Measurements from ENCODE around the gene CTNNA3. TPM values are rescaled to one million over a fixed set of nuclear protein-coding genes. Genes with fewer than 3 reads are reported as not detected.

The CTNNA3 gene
- total RNA-seq, 1 donor from 2014 or later, result not detected

GRCh38 chr10:65910209-65910608 lies 1785.8 kb downstream of the CTNNA3 start:
- no peak for DNase-seq (ENCODE audit: extremely low read depth, low read depth, low spot score)

GRCh38 chr10:65907199-65907712 lies 1788.7 kb downstream of the CTNNA3 start:
- DNase-seq (ENCODE audit: extremely low read depth, low read depth, low spot score), result no peak

- no peak for DNase-seq (ENCODE audit: extremely low read depth, low read depth, low spot score)
Observed at GRCh38 chr10:65903620-65904019, 1792.4 kb downstream of the CTNNA3 start.

GRCh38 chr10:65900271-65900670 lies 1795.7 kb downstream of the CTNNA3 start:
- no peak for DNase-seq (ENCODE audit: extremely low read depth, low read depth, low spot score)

GRCh38 chr10:65898055-65898454 lies 1797.9 kb downstream of the CTNNA3 start:
- no peak for DNase-seq (ENCODE audit: extremely low read depth, low read depth, low spot score)

- DNase-seq (ENCODE audit: extremely low read depth, low read depth, low spot score), result no peak
Observed at GRCh38 chr10:65894961-65895360, 1801.0 kb downstream of the CTNNA3 start.

- DNase-seq (ENCODE audit: extremely low read depth, low read depth, low spot score), result no peak
Observed at GRCh38 chr10:65894379-65894778, 1801.6 kb downstream of the CTNNA3 start.

- DNase-seq (ENCODE audit: extremely low read depth, low read depth, low spot score), result no peak
Observed at GRCh38 chr10:65893676-65894075, 1802.3 kb downstream of the CTNNA3 start.

- DNase-seq (ENCODE audit: extremely low read depth, low read depth, low spot score), result no peak
Observed at GRCh38 chr10:65892284-65892683, 1803.7 kb downstream of the CTNNA3 start.

- no peak for DNase-seq (ENCODE audit: extremely low read depth, low read depth, low spot score)
Observed at GRCh38 chr10:65891073-65891981, 1804.7 kb downstream of the CTNNA3 start.

- DNase-seq (ENCODE audit: extremely low read depth, low read depth, low spot score), result no peak
Observed at GRCh38 chr10:65864529-65864928, 1831.5 kb downstream of the CTNNA3 start.

- DNase-seq (ENCODE audit: extremely low read depth, low read depth, low spot score), result no peak
Observed at GRCh38 chr10:65864036-65864435, 1832.0 kb downstream of the CTNNA3 start.

Other genes with a start within 250 kb of the CTNNA3 start
- 1.9 and 2.0 TPM in 2 replicates for gene DNAJC12, start 142.0 kb upstream of the CTNNA3 start, total RNA-seq
- gene SIRT1, start 188.5 kb upstream of the CTNNA3 start, total RNA-seq, result 6.1 and 9.5 TPM in 2 replicates